ENCODE data around the gene GJC2. TPM values are rescaled to one million over a fixed set of nuclear protein-coding genes. Genes with fewer than 3 reads are reported as not detected.

The GJC2 gene
- total and polyA plus RNA-seq, 4 donors: 0.10 to 0.79 (median 0.25) TPM; not detected in 1

- Histone ChIP-seq H3K9ac (ENCODE audit: low read depth in 1 of 2, low read length in 2 of 2) (no peak overlapping the region), H3K27me3 (ENCODE audit: control insufficient read depth in 4 of 4, insufficient read depth in 4 of 4, low read length in 3 of 4) (no peaks in the 10 kb centered on the region), H3K4me3 (ENCODE audit: low read depth in 1 of 3, low read length in 3 of 3) (no peak overlapping the region), H3K27ac (ENCODE audit: low read depth in 1 of 2, low read length in 2 of 2) (no peak overlapping the region), H3K9me3 (ENCODE audit: control insufficient read depth in 4 of 4, low read length in 3 of 4) (no peaks in the 10 kb centered on the region), H3K4me1 (ENCODE audit: control insufficient read depth in 4 of 4, insufficient read depth in 4 of 4, low read length in 3 of 4) (peaks cover 0 to 6% (median 0%) of the 10 kb centered on the region in 4 donors), H3K36me3 (ENCODE audit: control insufficient read depth in 4 of 4, insufficient read depth in 3 of 4, low read depth in 1 of 4, low read length in 3 of 4) (no peaks in the 10 kb centered on the region)
- WGBS: 87% methylated on average over 20 of the region's 20 CpGs
- TF ChIP-seq SP1 (IDR thresholded peaks at IDR 0.05) (no peak), NR2F2 (IDR thresholded peaks at IDR 0.05) (no peak), FOXA2 (IDR thresholded peaks at IDR 0.05) (no peak), EGR1 (IDR thresholded peaks at IDR 0.05; ENCODE audit: low read depth in 2 of 2) (no peak), RXRA (IDR thresholded peaks at IDR 0.05) (no peak), REST (IDR thresholded peaks at IDR 0.05) (no peak), RAD21 (IDR thresholded peaks at IDR 0.05) (no peak), YY1 (IDR thresholded peaks at IDR 0.05) (no peak), HNF4G (IDR thresholded peaks at IDR 0.05) (no peak), FOXA1 (IDR thresholded peaks at IDR 0.05) (no peak), HNF4A (conservative IDR thresholded peaks at IDR 0.05) (no peak), ATF3 (IDR thresholded peaks at IDR 0.05) (no peak), MAX (IDR thresholded peaks at IDR 0.05) (no peak), JUND (IDR thresholded peaks at IDR 0.05) (no peak), ZBTB33 (IDR thresholded peaks at IDR 0.05) (no peak)
- DNase-seq (ENCODE audit: low spot score): no peak
Measured at GRCh38 chr1:228154670-228155571, 5.2 kb downstream of the GJC2 start.
